Caco-2 (cell line): ENCODE measurements around the gene SNX30. TPM values are rescaled to one million over a fixed set of nuclear protein-coding genes. Genes with fewer than 3 reads are reported as not detected.

ENCODE experiments used
- BruUV-seq: library from RNA; stranded (reverse); fragments of 400-500 nt; replicated peaks from 2 replicates; lab custom pipeline; 2021; lab: Mats Ljungman, UMichigan
- CTCF ChIA-PET: fragments of 300-600 bp; sonication (Branson Sonifier 250); formaldehyde crosslinking; loops from one replicate; lab custom pipeline; 2022; ENCODE audit warnings: antibody characterized with exemption; lab: Charles Lee
- POLR2A ChIA-PET: fragments of 300-600 bp; sonication (Branson Sonifier 250); formaldehyde crosslinking; loops from one replicate; lab custom pipeline; 2022; ENCODE audit warnings: antibody characterized with exemption; lab: Charles Lee
- DNase-seq, 2 experiments: peaks; one replicate each; pipeline versions ENCODE4 v3.0.0 to v3.0.0-alpha.2; 2020 to 2022
- H3K27me3 ChIP-seq: replicated peaks from 2 replicates; pipeline ENCODE4 v1.6.0; 2011; ENCODE audit warnings: low read length; ENCODE audit not compliant: control insufficient read depth, insufficient read depth
- H3K36me3 ChIP-seq: 2 replicates; pipeline ENCODE4 v1.5.1; 2011; ENCODE audit warnings: low read length; ENCODE audit not compliant: control insufficient read depth, insufficient read depth
- H3K4me1 ChIP-seq: fragments of 250-450 bp; sonication (Bioruptor Pico); 2 replicates; pipeline ENCODE4 v1.5.1; 2020; ENCODE audit warnings: mild to moderate bottlenecking
- H3K4me3 ChIP-seq: 2 replicates; pipeline ENCODE4 v1.5.1; 2011; ENCODE audit warnings: low read depth, mild to moderate bottlenecking, control low read depth, low read length
- H3K9me3 ChIP-seq: fragments of 250-450 bp; sonication (Bioruptor Pico); 2 replicates; pipeline ENCODE4 v1.5.1; 2020; ENCODE audit warnings: mild to moderate bottlenecking, moderate library complexity
- H3K27ac Mint-ChIP-seq: one replicate; pipeline ENCODE4 v1.8.0; 2022; ENCODE audit warnings: mixed read lengths; ENCODE audit not compliant: unreplicated experiment
- H3K27me3 Mint-ChIP-seq: one replicate; pipeline ENCODE4 v1.8.0; 2022; ENCODE audit warnings: mixed read lengths; ENCODE audit not compliant: insufficient read depth, unreplicated experiment
- H3K36me3 Mint-ChIP-seq: one replicate; pipeline ENCODE4 v1.8.0; 2022; ENCODE audit warnings: mild to moderate bottlenecking, mixed read lengths; ENCODE audit not compliant: insufficient read depth, unreplicated experiment
- H3K4me1 Mint-ChIP-seq: one replicate; pipeline ENCODE4 v1.8.0; 2022; ENCODE audit warnings: low read depth, mixed read lengths; ENCODE audit not compliant: unreplicated experiment
- H3K4me3 Mint-ChIP-seq: one replicate; pipeline ENCODE4 v1.8.0; 2022; ENCODE audit warnings: mild to moderate bottlenecking, moderate library complexity, mixed read lengths; ENCODE audit not compliant: unreplicated experiment
- H3K9me3 Mint-ChIP-seq: one replicate; pipeline ENCODE4 v1.8.0; 2022; ENCODE audit warnings: mixed read lengths; ENCODE audit not compliant: unreplicated experiment
- CTCF ChIP-seq, 2 experiments: fragments of 200-600 bp in 1 of 2; IDR thresholded peaks; 1 replicate in 1 of 2; 2 replicates in 1 of 2; pipeline versions ENCODE4 v1.5.1 to v1.8.0; 2011 to 2022; ENCODE audit warnings: antibody characterized with exemption in 1 of 2, control low read depth in 1 of 2, inconsistent platforms in 1 of 2, low read depth in 1 of 2, low read length in 1 of 2, mild to moderate bottlenecking in 1 of 2, moderate library complexity in 1 of 2; ENCODE audit not compliant: insufficient read depth in 1 of 2, severe bottlenecking in 1 of 2, unreplicated experiment in 1 of 2
- intact Hi-C: fragments of 100-400 bp; cut with micrococcal nuclease; formaldehyde crosslinking; loops from one replicate; pipeline ENCODE4 v1.10.0; 2022; ENCODE audit not compliant: unreplicated experiment
- total RNA-seq: library from RNA; stranded (reverse); gene quantifications from 2 replicates; pipeline ENCODE4 v1.2.3, GENCODE V29; 2022

SNX30 gene
- total RNA-seq, 1 experiment from 2014 or later: 21.8 TPM

GRCh38 chr9:112905084-112905483, 154.5 kb downstream of the SNX30 start:
- no peaks in the 10 kb centered on the region for H3K36me3 ChIP-seq
- no peaks in the 10 kb centered on the region for H3K27me3 ChIP-seq
- H3K4me1 ChIP-seq: no peaks in the 10 kb centered on the region
- intact Hi-C loops: no loop called here
- no peak for DNase-seq
- ChIA-PET POLR2A (no interaction called here), CTCF (no interaction called here)
- H3K27ac Mint-ChIP-seq: no peak overlapping the region
- H3K9me3 ChIP-seq: no peaks in the 10 kb centered on the region
- no peak overlapping the region for H3K4me3 ChIP-seq
- H3K9me3 Mint-ChIP-seq: peaks cover 9% of the 10 kb centered on the region
- no peak overlapping the region for H3K4me3 Mint-ChIP-seq
- TF ChIP-seq CTCF (IDR thresholded peaks at IDR 0.05; ENCODE audit: insufficient read depth in 1 of 2, low read depth in 1 of 2, low read length in 1 of 2, severe bottlenecking in 1 of 2, unreplicated experiment in 1 of 2): no peak
- peaks cover 5% of the 10 kb centered on the region for H3K36me3 Mint-ChIP-seq
- no peaks in the 10 kb centered on the region for H3K27me3 Mint-ChIP-seq
- BruUV-seq: no TSS peak
- H3K4me1 Mint-ChIP-seq: peaks cover 7% of the 10 kb centered on the region

GRCh38 chr9:112911736-112912135, 161.2 kb downstream of the SNX30 start:
- Histone ChIP-seq H3K9me3 (peaks cover 8% of the 10 kb centered on the region), H3K27me3 (no peaks in the 10 kb centered on the region), H3K36me3 (no peaks in the 10 kb centered on the region), H3K4me1 (peaks cover 10% of the 10 kb centered on the region), H3K4me3 (no peak overlapping the region)
- H3K27ac Mint-ChIP-seq: no peak overlapping the region
- TF ChIP-seq CTCF (IDR thresholded peaks at IDR 0.05; ENCODE audit: insufficient read depth in 1 of 2, low read depth in 1 of 2, low read length in 1 of 2, severe bottlenecking in 1 of 2, unreplicated experiment in 1 of 2): no peak
- ChIA-PET POLR2A (no interaction called here), CTCF (no interaction called here)
- no peak overlapping the region for H3K4me3 Mint-ChIP-seq
- peaks cover 6% of the 10 kb centered on the region for H3K4me1 Mint-ChIP-seq
- no peak for DNase-seq
- no TSS peak for BruUV-seq
- H3K27me3 Mint-ChIP-seq: no peaks in the 10 kb centered on the region
- no peaks in the 10 kb centered on the region for H3K36me3 Mint-ChIP-seq
- H3K9me3 Mint-ChIP-seq: peaks cover 30% of the 10 kb centered on the region
- intact Hi-C loops: no loop called here

- CTCF ChIA-PET: interaction anchor here (1.1 kb wide), 1 partner anchor 10 kb away, joined by 3 read pairs; no protein-coding TSS in a partner anchor
- no peak overlapping the region for H3K27ac Mint-ChIP-seq
- DNase-seq: no peak
- peaks cover 35% of the 10 kb centered on the region for H3K9me3 Mint-ChIP-seq
- no peaks in the 10 kb centered on the region for H3K27me3 Mint-ChIP-seq
- peaks cover 19% of the 10 kb centered on the region for H3K4me1 ChIP-seq
- no peak overlapping the region for H3K4me3 Mint-ChIP-seq
- no TSS peak for BruUV-seq
- no peaks in the 10 kb centered on the region for H3K27me3 ChIP-seq
- H3K4me3 ChIP-seq: no peak overlapping the region
- POLR2A ChIA-PET: no interaction called here
- intact Hi-C loops: no loop called here
- no peak for TF ChIP-seq CTCF (IDR thresholded peaks at IDR 0.05; ENCODE audit: insufficient read depth in 1 of 2, low read depth in 1 of 2, low read length in 1 of 2, severe bottlenecking in 1 of 2, unreplicated experiment in 1 of 2)
- H3K36me3 ChIP-seq: no peaks in the 10 kb centered on the region
- H3K4me1 Mint-ChIP-seq: peaks cover 15% of the 10 kb centered on the region
- H3K36me3 Mint-ChIP-seq: no peaks in the 10 kb centered on the region
- peaks cover 8% of the 10 kb centered on the region for H3K9me3 ChIP-seq
These were observed 162.1 kb downstream of the SNX30 start for GRCh38 chr9:112912636-112913035.
